Activated T-cell treated with anti-CD3 and anti-CD28 coated beads for 4 hours (primary cell): ENCODE measurements around the gene MYG1.
"Not testable (repeated sequence)": the region's sequence is repeated elsewhere in the genome, so short reads cannot be mapped to it uniquely, and the experiment has no call there.

ENCODE experiments used
- DNase-seq: peaks from one replicate; pipeline ENCODE4 v3.0.0-alpha.2; 2020

Gene MYG1

DNA sequence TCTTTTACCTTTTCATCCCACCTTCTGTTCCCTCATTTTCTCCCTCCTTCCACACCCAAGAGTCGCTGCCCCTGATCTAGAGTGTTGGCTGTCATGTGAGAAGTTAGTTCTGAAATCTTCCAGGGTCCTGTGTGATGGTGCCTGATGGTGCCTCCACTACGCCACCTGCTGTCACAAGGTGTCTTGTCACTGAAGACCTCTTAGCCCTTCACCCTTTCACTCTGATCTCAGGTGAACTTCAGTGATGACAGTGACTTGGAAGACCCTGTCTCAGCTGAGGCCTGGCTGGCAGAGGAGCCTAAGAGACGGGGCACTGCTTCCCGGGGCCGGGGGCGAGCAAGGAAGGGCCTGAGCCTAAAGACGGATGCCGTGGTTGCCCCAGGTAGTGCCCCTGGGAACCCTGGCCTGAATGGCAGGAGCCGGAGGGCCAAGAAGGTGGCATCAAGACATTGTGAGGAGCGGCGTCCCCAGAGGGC is 11.7 kb upstream of the MYG1 start:
- DNase-seq = peak; percentile 63

GRCh38 chr12:53288322-53288721 is 11.2 kb upstream of the MYG1 start:
- no peak for DNase-seq

GRCh38 chr12:53289891-53290290 is 9.6 kb upstream of the MYG1 start:
- DNase-seq = no peak

GRCh38 chr12:53290661-53291060 is 8.8 kb upstream of the MYG1 start:
- no peak for DNase-seq

DNA sequence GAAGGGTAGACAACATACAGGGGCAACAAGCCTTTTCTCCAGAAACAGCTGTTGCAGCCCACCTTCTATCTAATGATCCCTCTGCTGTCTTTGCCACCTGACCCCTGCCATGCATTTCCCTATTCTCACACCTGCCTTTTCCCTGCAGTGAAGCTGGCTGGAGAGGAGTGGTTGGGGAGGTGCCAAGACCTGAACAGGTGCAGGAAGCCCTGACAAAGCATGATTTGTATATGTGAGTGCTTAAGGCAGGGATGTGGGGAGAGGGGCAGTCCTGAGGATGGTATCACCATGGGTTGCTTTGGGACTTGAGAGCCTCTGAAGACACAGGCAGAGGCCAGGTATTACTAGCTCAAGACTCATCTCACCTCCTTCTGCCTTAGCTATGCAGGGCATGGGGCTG is 7.1 kb upstream of the MYG1 start:
- no peak for DNase-seq

DNA sequence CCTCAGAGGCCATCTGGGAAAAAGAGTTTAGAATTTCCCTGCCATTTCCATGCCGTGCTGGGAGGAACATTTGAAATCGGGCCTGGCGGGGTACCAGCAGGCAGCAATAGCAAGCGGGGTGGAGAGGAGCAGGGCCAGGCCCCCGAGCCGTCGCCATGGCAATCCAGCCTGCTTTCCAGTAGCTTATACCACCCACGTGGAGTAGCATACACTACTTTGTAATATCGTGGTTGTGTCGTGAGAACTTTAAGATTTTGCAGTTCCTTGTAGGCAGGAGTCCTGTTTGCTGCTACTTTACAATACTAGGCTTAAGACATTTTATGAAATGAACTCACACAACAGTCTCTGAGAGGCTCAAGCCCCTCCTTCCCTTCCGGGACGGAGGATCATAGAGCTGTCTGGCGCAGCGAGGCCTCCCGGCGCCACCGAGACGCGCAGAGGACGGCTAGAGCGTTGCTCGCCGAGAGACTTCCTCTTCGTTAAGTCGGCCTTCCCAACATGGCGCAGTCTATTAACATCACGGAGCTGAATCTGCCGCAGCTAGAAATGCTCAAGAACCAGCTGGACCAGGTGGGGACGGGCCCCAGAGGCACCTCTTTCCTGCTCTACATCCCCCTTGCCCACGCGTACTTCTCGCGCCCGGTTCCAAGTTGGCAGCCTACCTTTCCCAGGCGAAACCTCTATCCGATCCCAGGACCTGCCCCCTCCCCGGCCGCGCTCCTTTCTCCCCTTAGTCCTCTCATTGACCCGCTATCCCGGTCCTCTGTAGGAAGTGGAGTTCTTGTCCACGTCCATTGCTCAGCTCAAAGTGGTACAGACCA is 4.2 kb upstream of the MYG1 start, which contains the start of gene PFDN5:
Gene PFDN5 (plus strand): TSS at position 473 of the 821 bp plus-strand sequence. CDS start 26 bp downstream, at position 499.
- peak; percentile 74 for DNase-seq

- DNase-seq = no peak
Observed at GRCh38 chr12:53295891-53296219, 3.6 kb upstream of the MYG1 start.

DNA sequence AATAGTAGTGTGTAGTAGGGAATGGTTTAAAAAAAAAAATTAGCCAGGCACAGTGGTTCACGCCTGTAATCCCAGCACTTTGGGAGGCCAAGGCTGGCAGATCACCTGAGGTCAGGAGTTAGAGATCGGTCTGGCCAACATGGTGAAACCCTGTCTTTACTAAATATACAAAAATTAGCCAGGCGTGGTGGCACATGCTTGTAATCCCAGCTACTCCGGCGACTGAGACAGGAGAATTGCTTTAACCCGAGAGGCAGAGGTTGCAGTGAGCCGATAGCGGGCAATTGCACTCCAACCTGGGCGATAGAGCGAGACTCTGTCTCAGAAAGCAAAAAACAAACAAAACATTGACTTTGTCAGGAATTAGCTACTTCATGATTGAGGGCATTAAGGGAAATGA is 2.4 kb upstream of the MYG1 start:
- not testable (repeated sequence) for DNase-seq

- DNase-seq = no peak
Observed at GRCh38 chr12:53298164-53298563, 1.3 kb upstream of the MYG1 start.

DNA sequence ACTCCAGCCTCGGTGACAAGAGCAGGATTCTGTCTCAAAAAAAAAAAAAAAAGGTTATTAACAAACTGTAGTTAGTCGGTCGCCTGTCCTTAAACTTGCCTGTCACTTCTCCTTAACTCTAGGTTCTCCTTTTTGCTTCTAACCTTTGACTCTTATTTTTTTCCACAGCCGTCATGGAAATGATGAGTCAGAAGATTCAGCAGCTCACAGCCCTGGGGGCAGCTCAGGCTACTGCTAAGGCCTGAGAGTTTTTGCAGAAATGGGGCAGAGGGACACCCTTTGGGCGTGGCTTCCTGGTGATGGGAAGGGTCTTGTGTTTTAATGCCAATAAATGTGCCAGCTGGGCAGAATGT is 418 bp upstream of the MYG1 start:
- peak; percentile 45 for DNase-seq

DNA sequence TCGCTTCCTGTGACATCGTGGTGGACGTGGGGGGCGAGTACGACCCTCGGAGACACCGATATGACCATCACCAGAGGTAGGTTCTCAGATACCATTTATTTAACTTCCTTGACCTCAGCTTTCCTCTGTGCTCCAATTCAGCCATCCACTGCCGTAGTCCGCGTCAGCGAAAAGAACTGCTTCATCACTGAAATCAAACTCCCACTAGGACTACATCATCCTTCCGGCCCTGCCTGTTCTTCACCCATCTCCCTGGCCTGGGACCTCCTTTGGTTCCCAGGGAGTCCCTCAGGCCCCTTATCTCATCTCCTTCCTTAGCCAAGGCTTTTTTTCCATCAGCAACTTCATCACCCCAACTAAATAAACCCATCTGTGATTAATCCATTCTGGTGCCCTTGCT is 692 bp downstream of the MYG1 start:
- DNase-seq = no peak

DNA sequence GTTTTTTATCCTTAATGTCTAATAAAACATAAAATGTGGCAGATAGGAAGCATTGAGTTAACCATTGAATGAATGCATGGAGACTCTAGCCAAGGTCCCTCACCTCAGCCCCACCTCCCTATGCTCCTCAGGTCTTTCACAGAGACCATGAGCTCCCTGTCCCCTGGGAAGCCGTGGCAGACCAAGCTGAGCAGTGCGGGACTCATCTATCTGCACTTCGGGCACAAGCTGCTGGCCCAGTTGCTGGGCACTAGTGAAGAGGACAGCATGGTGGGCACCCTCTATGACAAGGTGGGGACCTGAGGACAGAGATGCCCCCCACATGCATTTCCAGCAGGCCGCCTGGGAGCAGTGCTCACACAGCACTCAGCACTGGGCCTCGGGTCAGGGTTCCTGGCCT is 3.4 kb downstream of the MYG1 start:
- DNase-seq = no peak

GRCh38 chr12:53306826-53307225 is 7.3 kb downstream of the MYG1 start:
- no peak for DNase-seq

DNA sequence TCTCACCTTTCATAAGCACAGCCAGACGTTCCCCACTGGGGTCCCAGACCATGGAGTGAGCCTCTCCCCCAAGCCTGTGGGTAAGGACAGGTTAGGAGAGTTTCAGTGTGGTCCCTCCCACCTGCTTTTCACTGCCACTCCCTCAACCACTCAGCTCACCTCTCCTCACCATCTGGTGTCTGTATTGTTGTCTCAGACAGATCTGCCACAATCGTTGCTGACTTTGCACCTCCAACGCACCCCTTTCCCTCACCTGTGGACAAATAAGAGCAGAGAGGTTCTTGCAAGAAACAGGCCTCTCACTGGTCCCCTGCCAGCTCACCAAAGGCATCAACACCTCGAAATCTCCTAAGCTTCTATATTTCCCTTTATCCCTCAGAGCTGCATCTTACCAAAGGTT is 8.8 kb downstream of the MYG1 start:
- no peak for DNase-seq

DNA sequence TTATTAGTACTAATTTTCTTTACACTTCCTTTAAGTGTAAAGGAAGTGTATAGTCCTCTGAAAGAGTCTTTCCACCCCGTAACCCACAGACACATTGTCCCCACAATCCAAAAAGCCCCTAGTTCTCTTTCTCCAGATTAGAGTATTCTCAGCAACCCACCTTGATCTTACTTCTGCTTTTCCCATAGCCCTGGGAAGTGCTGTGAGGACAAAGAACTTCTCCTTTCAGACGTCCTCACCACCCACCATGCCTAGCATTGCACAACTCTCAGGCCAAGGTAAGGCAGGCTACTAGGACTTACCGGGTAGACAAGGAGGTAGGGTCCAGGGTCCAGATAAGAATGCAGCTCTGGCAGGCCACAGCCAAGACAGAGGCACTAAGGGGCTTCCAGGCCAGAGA is 14.5 kb downstream of the MYG1 start:
- no peak for DNase-seq

GRCh38 chr12:53320352-53321195 is 21.1 kb downstream of the MYG1 start:
- no peak for DNase-seq

- peak; percentile 32 for DNase-seq
Observed at GRCh38 chr12:53324113-53324778, 24.8 kb downstream of the MYG1 start.

GRCh38 chr12:53324779-53325510 is 25.4 kb downstream of the MYG1 start:
- peak; percentile 64 for DNase-seq

DNA sequence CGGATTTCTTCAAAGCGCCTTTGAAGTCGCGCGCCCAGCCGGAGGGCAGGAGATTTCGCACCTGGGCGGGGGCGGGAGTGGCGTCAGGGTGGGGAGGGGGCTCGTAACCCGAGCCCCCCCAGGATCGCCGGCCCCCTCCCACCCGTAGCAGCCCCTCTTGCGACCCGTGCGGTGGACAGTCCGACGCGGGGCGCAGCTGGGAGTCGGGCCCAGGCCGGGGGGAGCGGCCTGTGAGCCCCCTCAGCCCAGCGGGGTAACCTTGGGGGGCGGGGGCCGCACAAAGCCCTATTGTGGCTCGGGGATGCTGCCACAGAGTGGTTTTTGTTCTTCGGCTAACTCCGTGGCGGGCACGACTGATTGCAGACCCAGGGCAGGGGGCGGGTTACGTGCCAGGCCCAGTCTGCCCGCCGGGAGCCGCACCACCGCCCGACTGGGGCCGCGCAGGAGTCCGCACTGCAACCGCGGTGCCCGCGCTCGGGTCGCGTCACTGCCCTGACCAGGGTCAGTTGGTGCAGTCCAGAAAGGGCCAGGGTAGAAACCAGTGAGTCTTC is 26.1 kb downstream of the MYG1 start:
- no peak for DNase-seq

- no peak for DNase-seq
Observed at GRCh38 chr12:53326460-53327185, 27.1 kb downstream of the MYG1 start.

- DNase-seq = no peak
Observed at GRCh38 chr12:53327435-53328042, 28.0 kb downstream of the MYG1 start.
